Measurements from ENCODE around the gene CAGE1. TPM values are rescaled to one million over a fixed set of nuclear protein-coding genes. Genes with fewer than 3 reads are reported as not detected.

CAGE1 gene
- total RNA-seq, 1 donor from 2014 or later = not detected

DNA sequence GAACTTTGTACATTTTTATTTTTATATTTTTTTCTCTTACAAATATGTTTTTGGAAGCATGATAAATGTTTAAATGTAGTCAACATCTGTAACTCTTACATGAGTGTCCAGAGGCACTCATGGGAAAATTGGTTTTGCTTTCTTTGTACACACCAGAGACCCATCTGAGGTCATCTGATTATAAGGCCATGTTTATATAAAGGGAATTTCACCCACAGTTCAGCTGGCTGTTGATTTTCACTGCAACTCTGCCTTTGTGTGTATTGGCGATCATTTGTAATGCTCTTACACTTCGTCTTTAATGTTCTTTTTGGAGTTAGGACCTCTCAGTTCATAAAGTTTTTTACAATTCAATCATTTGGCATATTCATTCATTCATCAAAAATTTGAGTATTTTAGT lies 28.1 kb upstream of the CAGE1 start:
- no peak for DNase-seq (ENCODE audit: low spot score, unreplicated experiment)
- Mint-ChIP-seq H3K36me3 (ENCODE audit: insufficient read depth) (peaks cover 26% of the 10 kb centered on the region), H3K27ac (peak overlapping the region; percentile 50), H3K4me3 (ENCODE audit: low read depth) (peak overlapping the region; percentile 0), H3K27me3 (no peaks in the 10 kb centered on the region), H3K9me3 (ENCODE audit: low read depth) (no peaks in the 10 kb centered on the region), H3K4me1 (ENCODE audit: low read depth) (peaks cover 49% of the 10 kb centered on the region)
- TF ChIP-seq, protein P1, sequence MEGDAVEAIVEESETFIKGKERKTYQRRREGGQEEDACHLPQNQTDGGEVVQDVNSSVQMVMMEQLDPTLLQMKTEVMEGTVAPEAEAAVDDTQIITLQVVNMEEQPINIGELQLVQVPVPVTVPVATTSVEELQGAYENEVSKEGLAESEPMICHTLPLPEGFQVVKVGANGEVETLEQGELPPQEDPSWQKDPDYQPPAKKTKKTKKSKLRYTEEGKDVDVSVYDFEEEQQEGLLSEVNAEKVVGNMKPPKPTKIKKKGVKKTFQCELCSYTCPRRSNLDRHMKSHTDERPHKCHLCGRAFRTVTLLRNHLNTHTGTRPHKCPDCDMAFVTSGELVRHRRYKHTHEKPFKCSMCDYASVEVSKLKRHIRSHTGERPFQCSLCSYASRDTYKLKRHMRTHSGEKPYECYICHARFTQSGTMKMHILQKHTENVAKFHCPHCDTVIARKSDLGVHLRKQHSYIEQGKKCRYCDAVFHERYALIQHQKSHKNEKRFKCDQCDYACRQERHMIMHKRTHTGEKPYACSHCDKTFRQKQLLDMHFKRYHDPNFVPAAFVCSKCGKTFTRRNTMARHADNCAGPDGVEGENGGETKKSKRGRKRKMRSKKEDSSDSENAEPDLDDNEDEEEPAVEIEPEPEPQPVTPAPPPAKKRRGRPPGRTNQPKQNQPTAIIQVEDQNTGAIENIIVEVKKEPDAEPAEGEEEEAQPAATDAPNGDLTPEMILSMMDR (IDR thresholded peaks at IDR 0.05; ENCODE audit: unreplicated experiment) = no peak

- TF ChIP-seq, protein P1 (IDR thresholded peaks at IDR 0.05; ENCODE audit: unreplicated experiment) = no peak
- Mint-ChIP-seq H3K9me3 (ENCODE audit: low read depth) (no peaks in the 10 kb centered on the region), H3K27ac (peak overlapping the region; percentile 90), H3K36me3 (ENCODE audit: insufficient read depth) (peaks cover 41% of the 10 kb centered on the region), H3K4me1 (ENCODE audit: low read depth) (peaks cover 42% of the 10 kb centered on the region), H3K27me3 (no peaks in the 10 kb centered on the region), H3K4me3 (ENCODE audit: low read depth) (no peak overlapping the region)
- no peak for DNase-seq (ENCODE audit: low spot score, unreplicated experiment)
Measured at GRCh38 chr6:7414811-7415210, 25.3 kb upstream of the CAGE1 start.

DNA sequence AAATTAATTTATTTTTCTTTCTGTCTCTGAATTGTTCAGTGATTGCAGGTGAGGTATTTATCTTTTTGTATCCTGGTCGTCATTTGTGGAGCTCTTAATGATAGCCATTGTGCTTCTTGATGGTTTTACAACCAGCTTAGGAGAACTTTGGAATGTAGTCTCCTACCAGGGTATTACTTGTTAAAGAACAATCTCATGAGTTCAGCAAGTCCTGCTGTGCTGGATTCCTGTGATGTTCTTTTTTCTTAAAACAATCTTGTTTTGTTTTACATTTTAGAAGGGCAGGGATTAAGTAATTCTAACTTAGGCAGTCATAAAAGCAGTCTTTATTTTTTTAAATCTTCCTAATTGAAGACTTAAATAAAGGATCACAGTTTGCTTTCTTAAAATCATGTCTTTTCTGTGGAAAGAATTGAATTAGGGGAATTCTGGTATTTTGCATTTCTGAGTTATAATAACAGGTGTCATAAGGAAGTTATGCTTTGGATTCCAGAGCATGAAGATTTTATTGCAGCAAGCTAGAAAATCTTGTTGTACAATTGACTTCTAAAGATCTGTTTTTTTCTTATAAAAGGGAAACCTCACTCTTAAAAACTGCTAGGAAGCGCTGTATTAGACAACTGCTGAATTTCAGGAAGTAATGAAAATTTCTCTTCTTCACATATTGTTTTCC lies 23.7 kb upstream of the CAGE1 start:
- Mint-ChIP-seq H3K27me3 (no peaks in the 10 kb centered on the region), H3K27ac (peak overlapping the region; percentile 88), H3K4me3 (ENCODE audit: low read depth) (peak overlapping the region; percentile 14), H3K4me1 (ENCODE audit: low read depth) (peaks cover 30% of the 10 kb centered on the region), H3K36me3 (ENCODE audit: insufficient read depth) (peaks cover 42% of the 10 kb centered on the region), H3K9me3 (ENCODE audit: low read depth) (no peaks in the 10 kb centered on the region)
- TF ChIP-seq, protein P1 (IDR thresholded peaks at IDR 0.05; ENCODE audit: unreplicated experiment) = no peak
- no peak for DNase-seq (ENCODE audit: low spot score, unreplicated experiment)

DNA sequence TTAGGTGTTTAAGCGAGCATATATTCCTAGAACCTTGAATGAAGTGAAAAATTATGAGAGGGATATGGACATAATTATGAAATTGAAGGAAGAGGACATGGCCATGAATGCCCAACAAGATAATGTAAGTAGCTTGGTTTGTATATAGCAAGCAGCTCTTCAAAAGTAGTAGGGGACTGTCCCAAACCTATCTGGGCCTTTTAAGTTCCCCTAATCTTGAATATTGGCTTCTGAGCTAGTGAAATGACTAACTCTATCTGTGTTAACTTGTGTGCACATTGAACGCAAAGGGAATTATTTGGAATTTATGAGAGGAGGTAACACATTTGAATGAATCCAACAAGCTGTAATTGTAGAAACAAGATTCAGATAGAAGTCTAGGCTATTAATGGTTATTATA lies 21.8 kb upstream of the CAGE1 start:
- DNase-seq (ENCODE audit: low spot score, unreplicated experiment) = no peak
- Mint-ChIP-seq H3K36me3 (ENCODE audit: insufficient read depth) (peaks cover 44% of the 10 kb centered on the region), H3K4me1 (ENCODE audit: low read depth) (peaks cover 20% of the 10 kb centered on the region), H3K4me3 (ENCODE audit: low read depth) (no peak overlapping the region), H3K9me3 (ENCODE audit: low read depth) (no peaks in the 10 kb centered on the region), H3K27ac (no peak overlapping the region), H3K27me3 (no peaks in the 10 kb centered on the region)
- TF ChIP-seq, protein P1 (IDR thresholded peaks at IDR 0.05; ENCODE audit: unreplicated experiment) = no peak

GRCh38 chr6:7410851-7411250 lies 21.3 kb upstream of the CAGE1 start:
- Mint-ChIP-seq H3K4me1 (ENCODE audit: low read depth) (peaks cover 20% of the 10 kb centered on the region), H3K4me3 (ENCODE audit: low read depth) (no peak overlapping the region), H3K36me3 (ENCODE audit: insufficient read depth) (peaks cover 44% of the 10 kb centered on the region), H3K27me3 (no peaks in the 10 kb centered on the region), H3K9me3 (ENCODE audit: low read depth) (no peaks in the 10 kb centered on the region), H3K27ac (peak overlapping the region; percentile 45)
- TF ChIP-seq, protein P1 (IDR thresholded peaks at IDR 0.05; ENCODE audit: unreplicated experiment) = no peak
- no peak for DNase-seq (ENCODE audit: low spot score, unreplicated experiment)
